GM20431 (cell line): ENCODE results near the gene MYH7B.

Experiments used
- in situ Hi-C: fragments of 300-500 bp; cut with MseI, MboI; formaldehyde crosslinking; loops from one replicate; pipeline ENCODE4 v1.15.0; 2020; ENCODE audit warnings: low sequenced_read_pairs; ENCODE audit not compliant: unreplicated experiment

MYH7B gene

GRCh38 chr20:34971561-34972235, 16.0 kb downstream of the MYH7B start:
- in situ Hi-C loops, result no loop called here

- in situ Hi-C loops, result no loop called here
These were observed 18.6 kb downstream of the MYH7B start for GRCh38 chr20:34974246-34974645.

DNA sequence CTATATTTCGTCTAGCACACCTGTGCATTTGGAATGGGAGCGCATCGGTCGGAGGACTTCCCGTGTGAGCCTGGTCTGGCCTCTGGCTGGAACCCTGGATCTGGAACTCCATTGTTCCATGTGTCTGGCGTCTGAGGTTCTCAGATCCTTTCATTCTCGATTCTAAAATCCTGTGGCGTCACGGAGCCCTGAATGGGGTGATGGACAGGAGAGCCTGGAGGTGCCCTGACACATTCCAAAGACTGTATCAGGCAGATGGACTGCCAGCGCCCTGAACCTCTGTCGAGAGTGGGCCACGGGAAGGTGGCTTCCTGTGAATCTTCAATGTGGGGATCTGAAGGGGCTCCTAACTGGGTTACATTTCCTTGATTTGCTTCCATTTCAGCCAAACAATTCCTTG, 20.6 kb downstream of the MYH7B start:
- in situ Hi-C loops, result no loop called here

DNA sequence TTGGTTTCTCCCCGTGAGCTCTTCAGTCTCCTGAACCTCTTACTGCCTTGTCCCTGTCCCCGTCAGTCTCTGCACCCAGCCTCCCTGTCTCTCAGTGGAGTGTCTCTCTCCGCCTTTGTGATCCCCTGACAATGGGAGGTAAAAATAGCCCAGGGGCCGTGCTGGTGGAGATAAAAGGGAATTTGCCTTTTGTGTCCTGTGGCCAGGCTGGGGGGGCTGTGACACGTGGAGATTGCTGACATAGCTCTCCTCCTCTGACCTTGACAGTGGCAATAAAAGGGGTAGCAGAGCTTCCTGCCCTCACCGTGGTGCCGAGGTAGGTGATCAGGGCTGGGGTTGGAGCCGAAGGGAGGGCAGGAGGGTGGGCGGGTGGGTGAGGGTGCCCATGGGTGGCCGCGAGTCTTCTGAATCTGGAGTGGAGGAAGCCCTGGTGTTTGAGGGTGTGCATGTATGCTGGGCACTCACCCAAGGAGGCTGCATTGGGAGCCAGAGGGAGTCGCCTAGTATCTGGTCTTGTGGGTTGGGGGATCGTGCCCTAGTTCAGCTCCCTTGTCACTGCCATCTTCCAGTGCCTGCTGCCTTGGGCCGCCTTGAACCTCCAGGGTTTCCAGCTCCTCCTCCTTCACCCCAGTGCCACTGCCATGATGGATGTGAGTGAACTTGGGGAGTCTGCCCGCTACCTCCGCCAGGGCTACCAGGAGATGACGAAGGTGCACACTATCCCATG, 21.9 kb downstream of the MYH7B start:
- in situ Hi-C loops, result no loop called here

DNA sequence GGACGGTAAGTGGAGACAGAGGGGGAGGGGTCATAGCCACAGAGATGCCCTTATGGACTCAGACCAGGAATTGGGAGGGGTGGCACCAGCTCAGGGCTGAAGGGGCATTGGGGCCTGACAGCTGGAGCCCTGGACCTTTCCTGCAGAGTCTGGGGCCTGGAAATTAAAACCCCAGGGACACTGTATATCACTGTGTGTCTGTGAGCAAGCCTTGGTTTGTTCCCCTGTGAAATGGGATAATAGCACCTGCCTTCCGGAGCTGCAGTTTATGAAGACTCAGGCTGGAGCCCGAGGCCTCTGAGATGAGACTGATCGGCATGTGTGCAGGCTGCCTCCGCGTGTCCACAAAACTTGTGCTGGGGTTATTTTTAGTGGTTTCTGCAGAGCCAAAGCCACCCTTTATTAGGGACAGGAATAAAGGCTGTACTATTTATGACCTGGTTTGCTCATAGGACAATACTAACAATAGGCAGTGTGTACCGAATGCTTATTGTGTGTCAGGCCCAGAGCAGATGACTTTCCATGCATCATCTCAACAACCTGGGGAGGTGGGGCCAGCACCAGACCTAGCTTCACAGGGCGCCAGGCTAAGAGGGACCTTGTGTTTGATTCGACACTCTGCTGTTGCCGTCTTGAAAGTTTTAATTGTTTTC, 22.6 kb downstream of the MYH7B start:
- in situ Hi-C loops, result no loop called here

GRCh38 chr20:34979366-34980153, 23.9 kb downstream of the MYH7B start:
- in situ Hi-C loops, result no loop called here

DNA sequence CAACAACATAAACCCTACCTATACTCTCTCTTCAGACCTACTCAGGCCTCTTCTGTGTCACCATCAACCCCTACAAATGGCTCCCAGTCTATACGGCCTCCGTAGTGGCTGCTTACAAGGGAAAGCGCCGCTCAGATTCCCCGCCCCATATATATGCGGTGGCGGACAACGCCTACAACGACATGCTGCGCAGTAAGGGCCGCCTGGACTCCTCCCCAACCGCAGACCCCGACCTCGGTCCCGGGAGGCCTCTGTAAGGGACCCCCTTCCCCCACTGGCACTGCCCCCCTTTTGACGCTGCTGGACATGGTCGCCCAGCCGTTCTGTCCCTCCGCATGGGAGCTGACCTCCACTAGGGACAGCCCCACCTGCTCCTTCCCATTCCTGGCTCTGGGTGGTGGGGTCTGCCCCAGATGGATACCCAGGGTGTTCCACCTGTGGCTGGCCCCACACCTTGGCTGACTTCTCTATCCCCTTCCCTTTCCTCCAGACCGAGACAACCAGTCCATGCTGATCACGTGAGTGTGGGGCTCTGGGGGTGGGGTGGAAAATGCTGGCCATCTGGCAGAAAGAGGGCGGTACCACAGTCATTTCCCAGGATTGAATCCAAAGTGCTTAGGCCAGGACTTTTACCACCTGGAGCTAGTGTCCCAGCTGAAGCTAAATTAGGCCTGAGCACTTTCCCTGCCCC, 25.0 kb downstream of the MYH7B start:
- in situ Hi-C loops, result no loop called here

DNA sequence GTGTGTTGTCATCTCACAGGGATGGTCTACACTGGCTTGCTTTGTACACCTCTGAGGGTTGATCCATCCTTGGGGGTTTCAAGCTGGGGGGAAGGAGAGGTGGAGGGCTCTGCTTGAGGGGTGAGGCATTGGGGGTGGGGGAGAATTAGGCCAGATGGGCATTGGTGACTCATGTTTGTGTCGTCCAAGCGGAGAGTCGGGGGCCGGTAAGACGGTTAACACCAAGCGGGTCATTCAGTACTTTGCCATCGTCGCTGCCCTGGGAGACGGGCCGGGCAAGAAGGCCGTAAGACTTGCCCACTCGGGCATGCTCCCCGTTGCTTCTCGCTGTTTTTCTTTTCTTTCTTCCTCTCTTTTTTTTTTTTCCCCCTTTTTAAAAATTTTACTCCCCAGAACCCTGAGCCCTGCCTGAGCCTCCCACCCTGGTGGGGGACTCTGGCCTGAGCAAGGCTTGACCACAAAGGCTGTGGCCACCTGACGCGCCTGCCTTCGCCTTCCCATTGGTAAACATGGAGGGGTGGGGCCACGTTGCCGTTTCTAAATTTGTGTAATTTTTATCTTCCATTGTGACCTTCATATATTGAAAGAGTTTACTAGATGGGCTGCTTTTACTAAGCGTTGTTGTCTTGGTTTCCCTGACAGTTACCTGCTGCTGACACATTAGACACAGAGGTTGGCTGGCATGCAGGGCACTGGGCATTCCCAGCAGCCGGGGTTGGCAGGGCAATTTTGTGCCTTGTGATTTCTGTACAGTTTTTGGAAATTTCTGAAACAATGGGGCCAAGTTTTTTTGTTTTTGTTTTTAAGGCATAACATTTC, 26.8 kb downstream of the MYH7B start:
- in situ Hi-C loops, result no loop called here

DNA sequence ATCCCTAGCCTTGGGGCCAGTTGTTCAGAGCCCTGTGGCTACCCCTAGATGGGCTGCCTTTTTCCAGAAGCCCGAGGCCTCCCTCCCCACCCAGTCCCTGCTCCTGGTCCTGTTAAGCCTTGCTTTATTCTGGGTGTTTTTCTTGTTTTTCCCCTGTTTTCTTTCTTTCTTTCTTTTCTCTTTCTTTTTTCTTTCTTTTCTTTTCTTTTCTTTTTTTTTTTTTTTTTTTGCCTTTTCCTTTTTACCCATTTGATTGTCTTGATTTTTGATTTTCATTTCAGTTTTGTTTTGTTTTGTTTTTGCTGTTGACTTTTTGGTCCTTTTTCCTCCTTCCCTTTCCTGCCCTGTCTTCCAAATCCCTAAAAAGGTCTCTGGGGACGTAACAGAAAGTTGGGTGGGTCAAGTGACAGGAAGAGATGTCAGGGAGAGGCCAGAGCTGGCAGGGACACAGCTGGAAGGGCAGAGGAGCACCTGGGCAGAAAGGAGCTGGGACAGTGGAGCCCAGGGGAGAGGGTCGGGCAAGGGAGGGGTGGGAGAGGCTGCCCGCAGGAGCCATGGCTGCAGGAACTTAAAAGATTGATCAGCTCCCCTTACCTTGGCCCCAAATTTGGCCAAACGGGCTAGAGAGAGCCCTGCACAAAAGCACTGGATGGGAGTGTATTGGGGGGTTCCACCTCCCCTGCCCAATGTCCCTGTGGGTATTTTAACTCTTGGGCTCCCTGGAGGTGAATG, 27.6 kb downstream of the MYH7B start:
- in situ Hi-C loops, result no loop called here

DNA sequence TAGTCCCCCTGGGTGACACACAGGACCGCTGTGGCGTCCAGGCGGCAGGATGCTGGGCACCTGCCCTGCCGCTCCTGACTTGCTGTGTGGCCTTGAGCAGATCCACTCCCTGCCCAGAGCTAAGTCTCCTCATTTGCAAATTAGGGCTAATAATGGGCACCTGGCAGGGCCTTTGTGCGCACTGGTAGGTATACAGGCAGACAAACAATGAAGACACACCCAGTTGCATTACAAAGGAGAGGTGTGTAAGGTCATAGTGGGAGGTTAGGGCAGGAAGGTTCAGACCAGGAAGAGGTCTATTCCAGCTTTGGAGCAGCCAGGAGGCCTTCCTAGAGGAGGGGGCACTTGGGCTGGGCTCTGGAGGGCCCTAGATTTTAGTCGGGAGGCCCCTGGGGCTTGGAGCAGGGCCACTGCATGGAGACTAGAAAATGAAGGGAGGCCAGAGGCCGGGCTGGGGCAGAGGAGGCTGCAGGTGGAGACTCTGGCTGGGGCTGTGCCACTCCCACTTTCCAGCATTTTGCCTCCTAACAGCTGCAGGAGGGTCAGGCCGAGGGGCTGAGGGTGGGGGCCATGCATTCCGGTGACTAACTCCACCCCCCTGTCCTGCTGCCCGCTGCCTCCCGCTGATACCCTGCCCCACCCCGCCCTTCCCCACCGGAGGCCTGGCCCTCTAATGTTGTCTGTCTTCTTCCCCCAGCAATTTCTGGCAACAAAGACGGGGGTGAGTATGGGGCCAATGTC, 28.5 kb downstream of the MYH7B start:
- in situ Hi-C loops, result no loop called here

GRCh38 chr20:34984756-34985261, 29.1 kb downstream of the MYH7B start:
- in situ Hi-C loops, result no loop called here

DNA sequence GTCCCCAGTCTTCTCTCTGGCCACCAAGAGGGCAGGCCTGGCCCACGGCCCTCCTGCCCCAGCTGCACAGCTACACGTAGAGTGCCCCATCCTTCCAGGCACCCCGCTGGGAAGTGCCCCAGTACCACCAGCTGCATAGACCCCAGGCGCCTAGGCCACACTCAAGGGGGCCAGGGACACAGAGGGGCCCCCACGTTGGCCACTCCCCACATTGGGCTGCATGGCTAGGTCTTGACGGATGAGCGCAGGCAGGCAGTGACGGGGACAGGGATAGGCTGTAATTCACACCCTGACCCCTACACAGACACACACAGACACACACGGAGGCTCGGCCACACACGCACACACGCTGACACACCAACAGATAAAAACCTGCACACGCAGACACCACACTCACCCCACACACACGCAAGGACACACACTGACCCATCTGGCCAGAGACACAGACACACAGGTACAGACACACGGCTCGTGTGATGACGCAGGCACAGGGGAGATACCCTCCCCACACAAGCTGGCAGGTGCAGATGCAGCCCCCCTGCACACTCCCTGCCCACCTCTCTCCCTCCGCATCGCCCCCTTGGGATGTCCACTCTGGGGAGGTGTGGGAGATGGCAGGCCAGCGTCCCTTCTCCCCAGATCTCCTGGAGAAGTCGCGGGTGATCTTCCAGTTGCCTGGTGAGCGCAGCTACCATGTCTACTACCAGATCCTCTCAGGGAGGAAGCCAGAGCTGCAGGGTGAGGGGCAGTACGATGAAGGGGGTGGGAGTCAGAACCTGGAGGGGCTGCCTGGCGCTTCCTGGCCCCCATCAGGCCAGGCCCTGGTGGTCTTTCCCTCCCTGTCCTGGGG, 30.0 kb downstream of the MYH7B start:
- in situ Hi-C loops, result no loop called here

DNA sequence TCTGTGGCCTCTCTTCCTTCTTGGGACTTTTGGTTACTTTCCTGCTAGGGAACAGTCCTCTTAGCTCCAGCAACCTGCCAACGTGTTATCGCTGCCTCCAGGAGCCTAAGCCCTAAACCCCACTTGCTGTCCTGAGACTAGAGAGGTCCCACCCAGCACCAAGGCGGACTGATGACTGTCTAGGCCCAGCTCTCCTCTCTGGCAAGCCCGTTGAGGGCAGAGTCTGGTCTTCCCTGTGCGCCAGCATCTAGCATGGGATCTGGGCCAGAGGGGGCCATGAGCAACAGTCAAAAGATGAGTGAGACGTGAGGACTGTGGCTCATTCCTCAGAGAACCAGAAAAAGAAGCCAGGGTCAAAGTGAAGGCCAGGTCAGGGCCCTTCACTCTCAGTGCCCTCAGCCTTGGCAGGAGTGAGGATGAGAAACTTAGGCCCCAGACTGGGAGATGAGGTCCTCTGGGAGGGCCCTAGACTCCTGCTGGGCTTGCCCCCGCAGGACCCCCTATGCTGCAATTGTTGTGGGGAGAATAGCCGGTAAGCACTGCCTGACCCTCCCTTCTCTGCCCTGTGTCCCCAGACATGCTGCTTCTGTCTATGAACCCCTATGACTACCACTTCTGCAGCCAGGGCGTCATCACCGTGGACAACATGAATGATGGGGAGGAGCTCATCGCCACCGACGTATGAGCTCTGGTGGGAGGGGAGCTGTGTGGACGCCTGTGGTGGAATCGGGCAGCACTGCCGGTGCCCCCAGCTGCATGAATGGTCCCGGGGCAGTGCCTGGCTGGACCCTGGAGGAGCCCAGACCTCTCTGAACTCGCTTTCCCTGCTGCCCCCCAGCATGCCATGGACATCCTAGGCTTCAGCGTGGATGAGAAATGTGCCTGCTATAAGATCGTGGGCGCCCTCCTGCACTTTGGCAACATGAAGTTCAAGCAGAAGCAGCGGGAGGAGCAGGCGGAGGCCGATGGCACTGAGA, 30.9 kb downstream of the MYH7B start:
- in situ Hi-C loops, result no loop called here

DNA sequence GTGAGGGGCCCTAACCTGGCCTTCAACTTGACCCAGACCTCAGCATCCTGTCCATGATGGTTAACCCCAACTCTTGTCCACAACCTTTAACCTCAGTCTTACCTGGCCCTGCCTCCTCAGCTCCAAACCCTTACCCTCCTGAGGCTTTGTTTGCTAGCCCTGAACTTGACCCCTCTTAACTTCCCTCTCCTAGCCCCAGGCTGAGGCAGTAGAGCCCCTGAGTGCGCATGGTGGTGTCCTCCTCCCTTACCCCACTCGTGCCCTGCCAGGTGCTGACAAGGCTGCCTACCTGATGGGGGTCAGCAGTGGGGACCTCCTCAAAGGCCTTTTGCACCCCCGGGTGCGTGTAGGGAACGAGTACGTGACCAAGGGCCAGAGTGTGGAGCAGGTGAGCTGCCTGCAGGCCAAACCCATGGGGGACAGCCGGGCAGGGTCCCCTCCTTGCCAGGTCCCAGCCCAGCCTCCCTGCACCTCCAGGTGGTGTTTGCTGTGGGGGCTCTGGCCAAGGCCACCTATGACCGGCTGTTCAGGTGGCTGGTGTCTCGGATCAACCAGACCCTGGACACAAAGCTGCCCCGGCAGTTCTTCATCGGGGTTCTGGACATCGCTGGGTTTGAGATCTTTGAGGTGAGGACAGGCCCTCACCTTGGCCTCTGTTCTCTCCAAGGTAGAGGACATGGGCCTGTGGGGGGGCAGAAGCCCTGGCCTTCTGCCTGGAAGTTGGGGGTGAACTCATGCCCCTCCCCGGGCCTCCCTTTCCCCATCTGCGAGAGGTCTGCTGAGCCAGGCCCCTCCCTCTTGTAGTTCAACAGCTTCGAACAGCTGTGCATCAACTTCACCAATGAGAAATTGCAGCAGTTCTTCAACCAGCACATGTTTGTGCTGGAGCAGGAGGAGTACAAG, 31.9 kb downstream of the MYH7B start:
- in situ Hi-C loops, result no loop called here

DNA sequence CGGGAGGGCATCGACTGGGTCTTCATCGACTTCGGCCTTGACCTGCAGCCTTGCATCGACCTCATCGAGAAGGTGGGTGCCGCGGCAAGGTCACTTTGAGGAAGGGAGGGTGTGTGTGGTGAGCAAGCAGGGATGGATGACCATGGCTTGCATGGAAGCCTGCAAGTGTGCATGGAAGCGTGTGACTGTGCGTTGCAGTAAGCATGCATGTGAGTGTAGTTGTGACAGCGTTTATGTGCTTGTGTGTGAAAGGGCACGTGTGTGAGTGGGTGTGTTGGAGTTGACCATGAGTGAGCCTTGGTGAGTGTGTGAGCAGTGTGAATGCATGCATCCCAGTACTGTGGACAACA, 32.5 kb downstream of the MYH7B start:
- in situ Hi-C loops, result no loop called here
